Measurements from ENCODE around the gene SKAP1. TPM values are rescaled to one million over a fixed set of nuclear protein-coding genes. Genes with fewer than 3 reads are reported as not detected.

SKAP1 gene
- total RNA-seq (under 1 TPM in 3 of 4 donors, not detected in 1; 0.38 to 0.77 (median 0.54) TPM), polyA plus RNA-seq (0.54 TPM)
- long read RNA-seq, donor 1, partial matches to known transcripts = 0 of 1 reads
- long read RNA-seq, donor 1, other reads (novel, unspliced or antisense) = 1 of 1 reads
- long read RNA-seq, donor 2 = 0 reads
- long read RNA-seq, donor 3 = 0 reads
- long read RNA-seq, donor 4 = 0 reads

- H3K27me3 ChIP-seq (ENCODE audit: control insufficient read depth, insufficient read depth) = peaks cover 3% of the 10 kb centered on the region
- intact Hi-C loops (cut with DNase I) = no loop called here
- ATAC-seq = peak; percentile 20 to 51
- H3K27ac ChIP-seq (ENCODE audit: low read length) = no peak within 1 kb of the TSS
- peak in 2 of 3 donors; percentile 51 to 61 for DNase-seq
- no peaks in the 10 kb centered on the region for H3K9me3 ChIP-seq (ENCODE audit: control insufficient read depth, low read length)
- 15% methylated on average over 65 of the region's 65 CpGs for WGBS
- H3K4me3 ChIP-seq (ENCODE audit: low read length) = no peak within 1 kb of the TSS
- no peaks in the 10 kb centered on the region for H3K4me1 ChIP-seq (ENCODE audit: control insufficient read depth, insufficient read depth, low read length)
Measured at GRCh38 chr17:48429638-48430586, at the start of gene SKAP1. TSS of gene SKAP1 (minus strand) at chr17:48430214.

DNA sequence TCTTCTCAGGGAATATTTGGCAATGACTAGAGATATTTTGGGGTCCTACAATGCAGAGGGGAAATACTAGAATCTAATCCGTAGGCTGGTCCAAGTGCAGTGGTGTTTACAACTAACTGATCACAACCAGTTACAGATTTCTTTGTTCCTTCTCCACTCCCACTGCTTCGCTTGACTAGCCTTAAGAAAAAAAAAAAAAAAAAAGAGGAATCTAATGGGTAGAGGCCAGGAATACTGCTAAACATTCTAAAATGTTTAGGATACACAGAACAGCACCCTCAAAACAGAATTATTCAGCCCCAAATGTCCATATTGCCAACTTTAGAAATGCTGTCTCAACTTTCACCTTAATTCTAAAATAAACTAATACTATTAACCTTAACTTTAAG, 49.0 kb upstream of the SKAP1 start:
- intact Hi-C loops (cut with DNase I) = no loop called here
- Histone ChIP-seq H3K4me1 (ENCODE audit: control insufficient read depth, insufficient read depth, low read length) (no peaks in the 10 kb centered on the region), H3K27ac (ENCODE audit: low read length) (no peak overlapping the region), H3K9me3 (ENCODE audit: control insufficient read depth, low read length) (no peaks in the 10 kb centered on the region), H3K4me3 (ENCODE audit: low read length) (no peak overlapping the region), H3K27me3 (ENCODE audit: control insufficient read depth, insufficient read depth) (no peaks in the 10 kb centered on the region)
- 74% methylated on average over 2 of the region's 2 CpGs for WGBS
- no peak for ATAC-seq
- no peak for DNase-seq

- intact Hi-C loops (cut with DNase I) = no loop called here
- Histone ChIP-seq H3K4me3 (ENCODE audit: low read length) (no peak overlapping the region), H3K4me1 (ENCODE audit: control insufficient read depth, insufficient read depth, low read length) (no peaks in the 10 kb centered on the region), H3K9me3 (ENCODE audit: control insufficient read depth, low read length) (no peaks in the 10 kb centered on the region), H3K27me3 (ENCODE audit: control insufficient read depth, insufficient read depth) (no peaks in the 10 kb centered on the region), H3K27ac (ENCODE audit: low read length) (no peak overlapping the region)
- ATAC-seq = no peak
- DNase-seq = no peak
- 63% methylated on average over 9 of the region's 9 CpGs for WGBS
Measured at GRCh38 chr17:48478224-48479013, 48.4 kb upstream of the SKAP1 start.

DNA sequence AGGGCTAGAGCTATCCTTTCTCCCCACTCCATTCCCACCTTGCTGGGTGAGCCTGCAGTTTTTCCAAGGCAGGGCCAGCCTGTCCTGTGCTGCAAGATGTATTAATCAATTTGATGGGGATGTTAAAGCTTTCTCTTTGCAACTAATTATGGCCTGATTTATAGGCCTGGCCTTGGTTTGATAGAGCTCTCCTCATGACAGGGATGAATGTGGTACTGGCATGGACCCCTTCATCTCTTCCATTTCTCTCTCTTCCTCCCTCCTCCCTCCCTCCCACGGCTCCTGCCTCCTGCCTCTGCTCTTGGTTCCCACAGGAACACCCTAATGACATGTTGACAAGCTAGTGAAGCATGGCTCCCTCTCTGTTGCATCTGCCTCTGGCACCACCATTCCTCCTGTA, 47.2 kb upstream of the SKAP1 start:
- DNase-seq (no peak), ATAC-seq (no peak)
- intact Hi-C loops (cut with DNase I) = no loop called here
- Histone ChIP-seq H3K4me3 (ENCODE audit: low read length) (no peak overlapping the region), H3K9me3 (ENCODE audit: control insufficient read depth, low read length) (no peaks in the 10 kb centered on the region), H3K27me3 (ENCODE audit: control insufficient read depth, insufficient read depth) (no peaks in the 10 kb centered on the region), H3K4me1 (ENCODE audit: control insufficient read depth, insufficient read depth, low read length) (no peaks in the 10 kb centered on the region), H3K27ac (ENCODE audit: low read length) (no peak overlapping the region)
- WGBS = 43% methylated on average over 1 of the region's 1 CpG

GRCh38 chr17:48472411-48473281, 42.6 kb upstream of the SKAP1 start:
- intact Hi-C loops (cut with DNase I) = no loop called here

DNA sequence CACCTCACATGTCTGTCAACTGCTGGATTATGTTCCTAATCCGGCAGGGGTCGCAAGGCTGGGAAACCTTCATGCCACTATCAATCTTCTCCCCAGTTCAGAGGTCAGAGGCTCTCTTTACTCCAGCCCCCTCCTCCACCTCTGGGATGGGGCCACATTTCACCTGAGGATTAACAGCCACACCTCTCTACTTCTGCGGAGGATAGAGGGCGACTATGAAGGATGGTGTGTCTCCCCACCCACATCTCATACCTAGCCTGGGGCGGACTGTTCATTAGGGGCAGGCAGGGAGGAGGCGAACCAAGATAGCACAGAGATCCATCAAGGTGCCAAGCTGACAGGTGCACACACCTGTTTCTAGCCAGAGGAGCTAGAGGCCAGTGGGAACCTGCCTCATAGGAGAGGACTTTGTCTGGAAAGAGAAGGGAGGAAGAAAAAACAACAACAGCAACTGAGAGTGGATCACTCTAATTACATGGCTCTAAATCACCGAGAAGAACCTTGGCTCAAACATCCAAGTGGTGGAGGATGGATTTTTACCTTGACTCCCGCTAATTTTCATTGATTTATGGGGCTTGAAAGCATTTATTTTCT, 41.9 kb upstream of the SKAP1 start:
- WGBS = 57% methylated on average over 8 of the region's 8 CpGs

More at GRCh38 chr17:48472411-48473281, 42.6 kb upstream of the SKAP1 start:
- no peaks in the 10 kb centered on the region for H3K4me1 ChIP-seq (ENCODE audit: control insufficient read depth, insufficient read depth, low read length)
- no peak for DNase-seq
- no peaks in the 10 kb centered on the region for H3K9me3 ChIP-seq (ENCODE audit: control insufficient read depth, low read length)
- H3K4me3 ChIP-seq (ENCODE audit: low read length) = no peak overlapping the region
- H3K27me3 ChIP-seq (ENCODE audit: control insufficient read depth, insufficient read depth) = peaks cover 3% of the 10 kb centered on the region
- H3K27ac ChIP-seq (ENCODE audit: low read length) = no peak overlapping the region
- ATAC-seq = no peak
- WGBS = 37% methylated on average over 6 of the region's 6 CpGs

DNA sequence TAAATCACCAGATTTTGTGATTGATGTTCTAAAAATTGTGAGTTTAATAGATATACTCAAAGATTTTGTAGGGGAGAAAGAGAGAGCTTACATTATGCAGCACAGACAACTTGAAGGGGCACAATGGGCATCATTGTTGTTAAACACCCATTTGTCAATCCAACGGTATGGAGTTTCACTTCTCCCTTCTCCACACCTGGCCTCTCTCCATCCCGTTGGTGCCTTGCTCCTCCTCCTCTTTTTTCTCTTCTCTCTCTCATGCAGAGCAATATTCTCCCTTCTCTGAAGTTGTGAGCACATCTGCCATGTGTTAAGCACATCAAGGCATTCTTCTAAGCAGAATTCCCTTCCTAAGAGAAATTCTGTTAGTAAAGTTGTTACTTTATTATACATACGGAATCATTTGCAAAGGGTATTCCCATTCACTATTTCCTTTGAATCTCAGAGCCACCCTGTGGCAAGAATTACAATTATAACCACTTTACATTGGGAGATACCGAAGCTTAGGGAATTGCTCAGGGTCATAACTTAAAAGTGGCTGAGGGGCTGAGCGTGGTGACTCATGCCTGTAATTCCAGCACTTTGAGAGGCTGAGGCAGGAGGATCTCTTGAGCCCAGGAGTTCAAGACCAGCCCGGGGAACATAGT, 40.5 kb upstream of the SKAP1 start:
- peaks cover 5% of the 10 kb centered on the region for H3K27me3 ChIP-seq (ENCODE audit: control insufficient read depth, insufficient read depth)
- no peak for ATAC-seq
- H3K27ac ChIP-seq (ENCODE audit: low read length) = no peak overlapping the region
- no peak overlapping the region for H3K4me3 ChIP-seq (ENCODE audit: low read length)
- no peaks in the 10 kb centered on the region for H3K4me1 ChIP-seq (ENCODE audit: control insufficient read depth, insufficient read depth, low read length)
- intact Hi-C loops (cut with DNase I) = no loop called here
- 42% methylated on average over 6 of the region's 6 CpGs for WGBS
- H3K9me3 ChIP-seq (ENCODE audit: control insufficient read depth, low read length) = no peaks in the 10 kb centered on the region
- no peak for DNase-seq

More for the DNA sequence above, 41.9 kb upstream of the SKAP1 start:
- Histone ChIP-seq H3K27me3 (ENCODE audit: control insufficient read depth, insufficient read depth) (peaks cover 3% of the 10 kb centered on the region), H3K4me1 (ENCODE audit: control insufficient read depth, insufficient read depth, low read length) (no peaks in the 10 kb centered on the region), H3K4me3 (ENCODE audit: low read length) (no peak overlapping the region), H3K9me3 (ENCODE audit: control insufficient read depth, low read length) (no peaks in the 10 kb centered on the region), H3K27ac (ENCODE audit: low read length) (no peak overlapping the region)
- DNase-seq (no peak), ATAC-seq (no peak)
- intact Hi-C loops (cut with DNase I) = no loop called here

- 68% methylated on average over 3 of the region's 3 CpGs for WGBS
- no peak overlapping the region for H3K27ac ChIP-seq (ENCODE audit: low read length)
Measured at GRCh38 chr17:48469227-48469626, 39.2 kb upstream of the SKAP1 start.

GRCh38 chr17:48468299-48468698, 38.3 kb upstream of the SKAP1 start:
- WGBS = 85% methylated on average over 4 of the region's 4 CpGs
- DNase-seq = no peak
- Histone ChIP-seq H3K4me1 (ENCODE audit: control insufficient read depth, insufficient read depth, low read length) (no peaks in the 10 kb centered on the region), H3K27ac (ENCODE audit: low read length) (no peak overlapping the region), H3K4me3 (ENCODE audit: low read length) (no peak overlapping the region), H3K9me3 (ENCODE audit: control insufficient read depth, low read length) (no peaks in the 10 kb centered on the region), H3K27me3 (ENCODE audit: control insufficient read depth, insufficient read depth) (peaks cover 5% of the 10 kb centered on the region)
- no peak for ATAC-seq
- intact Hi-C loops (cut with DNase I) = no loop called here

More at GRCh38 chr17:48469227-48469626, 39.2 kb upstream of the SKAP1 start:
- ATAC-seq (no peak), DNase-seq (no peak)
- Histone ChIP-seq H3K27me3 (ENCODE audit: control insufficient read depth, insufficient read depth) (peaks cover 5% of the 10 kb centered on the region), H3K9me3 (ENCODE audit: control insufficient read depth, low read length) (no peaks in the 10 kb centered on the region), H3K4me1 (ENCODE audit: control insufficient read depth, insufficient read depth, low read length) (no peaks in the 10 kb centered on the region), H3K4me3 (ENCODE audit: low read length) (no peak overlapping the region)
- intact Hi-C loops (cut with DNase I) = no loop called here

DNA sequence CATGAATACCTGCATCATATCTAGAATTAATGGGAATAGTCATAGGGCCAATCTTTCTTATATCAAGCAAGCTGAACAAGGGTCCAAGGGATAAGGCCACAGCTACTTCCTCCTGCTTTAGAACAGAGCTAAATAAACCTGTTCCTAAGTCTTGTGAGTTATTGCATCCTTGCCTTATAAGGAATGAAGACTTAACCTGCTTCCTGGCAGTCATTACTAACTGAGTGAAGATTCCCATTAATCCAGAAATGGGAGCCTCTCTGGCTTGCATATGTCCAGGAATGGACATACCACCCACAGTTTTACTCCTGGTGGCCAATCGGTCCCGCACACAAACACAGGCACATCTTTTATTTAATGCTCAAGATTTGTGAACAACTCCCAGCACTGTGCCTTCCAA, 35.9 kb upstream of the SKAP1 start:
- WGBS = 92% methylated on average over 2 of the region's 2 CpGs
- ATAC-seq = no peak
- DNase-seq = no peak
- peaks cover 2% of the 10 kb centered on the region for H3K27me3 ChIP-seq (ENCODE audit: control insufficient read depth, insufficient read depth)
- intact Hi-C loops (cut with DNase I) = no loop called here
- H3K27ac ChIP-seq (ENCODE audit: low read length) = no peak overlapping the region
- no peaks in the 10 kb centered on the region for H3K4me1 ChIP-seq (ENCODE audit: control insufficient read depth, insufficient read depth, low read length)
- H3K4me3 ChIP-seq (ENCODE audit: low read length) = no peak overlapping the region
- no peaks in the 10 kb centered on the region for H3K9me3 ChIP-seq (ENCODE audit: control insufficient read depth, low read length)
